HG03175 (cell line): ENCODE measurements around the gene MUL1.

Experiments
- ATAC-seq: cut with Tn5 transposase; IDR thresholded peaks from one replicate; pipeline ENCODE4 v1.9.1; 2021; ENCODE audit warnings: mild to moderate bottlenecking, moderate library complexity; ENCODE audit not compliant: unreplicated experiment

The MUL1 gene

DNA sequence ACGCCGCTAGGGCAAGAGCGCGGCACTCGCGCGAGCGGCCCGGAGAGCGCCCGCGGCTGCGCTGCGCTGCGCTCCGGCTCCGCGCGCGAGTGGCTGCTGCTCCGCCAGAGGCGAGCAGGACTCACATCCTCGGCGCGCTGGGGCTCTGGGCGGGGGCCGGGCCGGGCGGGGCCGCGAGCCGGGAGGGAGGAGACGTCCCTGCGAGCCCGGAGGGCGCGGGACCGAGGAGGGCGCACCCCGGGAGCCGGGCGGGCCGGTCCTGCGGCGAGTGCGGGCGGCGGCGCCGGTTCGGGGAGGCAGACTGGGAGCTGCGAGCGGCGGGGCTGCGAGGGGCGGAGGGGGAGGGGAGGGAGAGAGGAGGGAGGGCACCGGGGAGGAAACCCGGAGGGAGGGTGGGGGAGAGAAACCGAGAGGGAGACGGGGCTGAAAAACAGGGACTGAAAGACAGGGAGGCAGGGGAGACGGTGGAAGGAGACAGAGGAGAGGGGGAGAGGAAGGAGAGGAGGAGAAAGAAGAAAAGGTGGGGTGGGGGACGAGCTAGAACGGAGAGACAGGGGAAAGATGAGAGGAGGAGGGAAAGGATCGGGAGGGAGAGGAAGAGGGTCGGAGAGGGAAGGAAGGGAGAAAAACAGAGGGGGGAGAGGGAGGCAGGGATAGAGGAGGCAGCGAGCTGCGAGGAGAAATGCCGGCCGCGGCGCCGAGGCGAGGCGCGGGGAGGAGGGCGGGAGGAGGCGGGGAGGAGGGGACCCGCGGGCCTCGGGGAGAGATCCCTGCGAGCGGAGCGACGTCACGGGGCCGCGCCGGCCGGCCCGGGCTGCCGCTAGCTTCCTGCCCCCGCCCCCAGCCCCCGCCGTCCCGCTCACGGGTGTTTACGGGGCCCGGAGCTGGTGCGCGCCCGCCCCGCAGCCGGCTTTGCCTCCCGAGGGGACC, 22.2 kb downstream of the MUL1 start, which contains the start of gene CAMK2N1:
CAMK2N1 (minus strand) TSS at position 684 of the 930 bp plus-strand sequence. CDS start 831 bp downstream, outside the sequence.
- ATAC-seq, result no peak

GRCh38 chr1:20484519-20485462, 23.2 kb downstream of the MUL1 start:
- no peak for ATAC-seq

DNA sequence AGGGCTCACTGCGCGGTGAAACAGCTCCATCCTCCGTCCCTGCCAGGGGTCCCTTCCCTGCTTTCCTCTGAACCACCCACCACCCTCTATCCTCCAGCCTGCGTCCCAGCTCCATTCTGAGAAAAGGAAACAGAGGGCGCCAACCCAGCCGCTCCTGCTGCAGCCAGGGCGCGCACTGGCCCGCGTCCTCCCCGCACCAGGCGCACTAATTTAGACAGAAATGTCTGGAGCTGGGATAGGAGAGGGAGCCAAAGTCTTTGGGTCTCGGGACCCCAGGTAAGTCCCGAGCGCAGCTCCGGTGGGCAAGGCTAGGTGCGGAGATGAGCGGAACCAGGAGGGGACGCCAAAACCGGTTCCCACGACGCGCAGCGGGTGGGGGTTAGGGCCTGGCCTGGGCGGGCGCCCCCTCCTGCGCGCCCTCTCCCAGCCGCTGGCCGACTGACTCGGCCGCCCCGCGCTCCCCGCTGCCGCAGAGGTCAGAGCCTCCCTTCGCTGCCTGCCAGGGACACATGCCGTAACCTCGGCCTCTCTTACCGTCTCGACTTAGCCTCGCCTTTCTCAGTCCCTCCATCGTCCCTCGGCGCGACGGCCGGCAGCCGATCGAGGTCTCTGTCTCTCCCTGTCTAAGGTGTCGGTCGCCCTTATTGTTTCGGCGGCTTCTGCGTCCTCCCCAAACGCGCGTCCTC, 24.0 kb downstream of the MUL1 start:
- ATAC-seq, result no peak

DNA sequence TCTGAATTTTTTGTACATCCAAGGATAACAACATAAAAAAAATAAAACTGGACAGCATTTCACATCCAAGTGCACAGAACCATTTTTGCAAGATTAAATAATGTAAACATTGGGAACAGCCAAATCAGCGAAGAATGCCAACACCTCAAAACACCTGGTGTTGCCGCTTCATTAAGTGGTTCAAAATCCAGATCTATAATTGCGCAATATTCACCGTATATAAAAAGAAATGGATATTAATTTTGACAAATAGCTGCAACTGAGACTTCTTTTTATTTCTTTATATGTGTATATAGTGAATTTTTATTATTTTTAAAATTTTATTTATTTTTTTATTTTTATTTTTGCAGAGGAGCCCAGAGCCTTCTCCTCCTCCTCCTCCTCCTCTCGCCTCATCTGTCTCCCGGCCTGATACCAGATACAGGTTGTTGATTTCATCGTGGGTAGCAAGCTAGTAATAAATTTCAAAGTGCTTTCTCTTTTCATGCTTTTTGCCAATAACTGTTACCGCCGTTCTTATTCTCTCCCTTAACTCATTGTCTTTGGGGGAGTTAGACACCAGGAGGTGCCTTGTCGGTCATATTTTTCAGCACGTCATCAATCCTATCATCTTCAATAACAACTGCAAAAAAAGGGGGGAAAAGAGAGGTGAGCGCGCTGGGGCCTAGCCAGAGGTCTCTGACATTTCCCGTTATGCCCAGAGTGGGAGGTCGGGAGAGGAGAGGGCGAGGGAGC, 24.7 kb downstream of the MUL1 start:
- no peak for ATAC-seq

DNA sequence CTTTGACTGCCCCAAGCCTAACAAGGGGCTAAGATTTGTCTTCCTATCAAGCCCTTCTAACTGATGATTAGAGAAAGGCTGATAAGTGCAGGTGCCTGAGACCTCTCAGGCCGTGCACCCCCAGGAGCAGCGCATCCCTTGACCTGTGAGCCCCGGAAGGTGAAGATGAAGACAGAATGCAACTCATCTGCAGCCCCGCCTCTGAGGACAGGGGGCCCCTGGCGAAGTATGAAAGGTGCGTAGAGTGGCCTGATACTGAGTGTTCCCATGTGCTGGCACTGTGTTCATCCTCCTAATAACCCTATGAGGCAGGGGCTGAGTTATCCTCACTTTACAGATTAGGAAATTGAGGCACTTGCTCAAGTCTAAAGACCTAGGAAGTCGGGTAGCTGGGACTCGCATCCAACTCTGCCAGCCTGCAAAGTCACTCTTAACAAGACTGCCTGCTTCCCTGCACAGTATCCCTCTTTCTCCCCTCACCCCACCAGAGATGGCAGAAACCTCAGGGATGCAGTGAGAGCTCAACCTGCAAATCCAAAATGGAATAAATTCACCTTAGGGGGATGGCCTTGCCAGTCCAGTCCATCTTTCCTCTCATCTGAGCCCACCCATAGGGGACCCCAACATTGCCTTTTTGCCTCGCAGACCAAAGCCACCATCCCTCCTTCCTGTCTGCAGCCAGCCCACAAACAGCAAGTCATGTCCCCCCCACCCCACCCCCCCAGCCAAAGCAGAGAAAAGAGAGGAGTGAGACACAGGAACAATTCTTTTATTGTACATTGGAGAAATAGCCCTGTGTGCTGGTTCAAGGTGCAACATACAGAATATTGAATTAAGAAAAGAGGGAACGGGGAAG, 26.1 kb downstream of the MUL1 start:
- no peak for ATAC-seq

DNA sequence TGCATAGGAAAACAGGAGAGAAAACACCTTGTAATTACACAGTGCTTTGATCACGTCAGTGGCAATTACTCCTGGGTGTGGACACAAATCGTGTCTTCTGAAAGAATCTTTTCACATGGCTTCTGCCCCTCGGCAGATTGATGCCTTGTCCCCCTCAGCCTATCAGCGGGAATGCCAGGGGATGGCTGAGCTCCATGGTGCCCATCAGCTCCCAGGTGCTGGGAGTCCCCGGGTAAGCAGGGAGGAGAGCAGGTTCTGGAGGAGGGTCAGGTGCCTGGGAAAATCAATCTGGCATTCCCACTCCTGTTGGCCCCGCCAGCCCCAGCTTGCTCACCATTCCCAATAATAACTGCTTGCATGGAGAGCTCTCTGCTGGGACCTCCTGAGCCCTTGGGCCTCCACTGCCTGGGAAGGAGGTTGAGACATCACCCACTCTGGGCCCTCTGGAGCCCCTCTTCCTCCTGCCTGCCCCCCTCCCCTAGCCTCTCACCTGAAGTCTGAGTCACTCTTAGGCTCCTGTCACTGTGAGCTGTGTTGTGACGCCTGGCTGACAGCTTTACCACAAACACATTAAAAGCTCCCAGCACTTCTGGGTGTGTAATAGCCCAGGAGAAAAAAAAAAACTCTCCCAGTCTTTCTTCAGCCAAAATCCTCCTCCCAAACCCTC, 26.9 kb downstream of the MUL1 start:
- no peak for ATAC-seq

DNA sequence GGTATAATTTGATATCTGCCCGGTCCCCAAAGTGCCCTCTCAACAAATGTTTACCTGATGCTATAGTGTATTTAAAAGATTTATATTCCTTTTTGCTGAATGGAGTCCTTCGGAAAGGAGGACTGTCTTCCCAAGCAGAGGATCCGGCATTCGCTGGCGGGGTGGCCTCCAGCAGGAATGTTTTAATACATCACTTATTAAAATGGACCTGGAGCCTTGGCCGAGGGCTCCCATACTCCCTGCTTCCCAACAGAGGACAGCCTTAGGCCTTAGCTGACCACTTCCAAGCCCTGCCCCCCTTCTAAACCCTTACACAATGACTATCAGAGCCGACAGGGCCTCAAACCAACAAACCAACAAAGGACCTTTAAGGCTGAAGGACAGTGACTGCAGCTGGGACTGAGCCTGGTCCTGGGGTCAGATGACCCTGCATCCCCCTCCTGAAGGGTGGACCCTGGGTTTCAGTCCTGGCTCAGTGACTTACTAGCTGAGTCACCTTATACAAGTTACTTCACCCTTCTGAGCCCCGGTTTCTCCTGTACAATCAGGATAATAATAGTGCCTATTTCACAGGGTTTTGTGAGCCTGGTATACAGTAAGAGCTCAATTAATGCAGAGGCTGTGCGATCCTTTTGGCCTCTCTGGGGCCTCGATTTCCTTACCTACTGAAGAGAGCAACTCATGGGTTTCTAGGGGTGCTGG, 27.6 kb downstream of the MUL1 start:
- no peak for ATAC-seq

DNA sequence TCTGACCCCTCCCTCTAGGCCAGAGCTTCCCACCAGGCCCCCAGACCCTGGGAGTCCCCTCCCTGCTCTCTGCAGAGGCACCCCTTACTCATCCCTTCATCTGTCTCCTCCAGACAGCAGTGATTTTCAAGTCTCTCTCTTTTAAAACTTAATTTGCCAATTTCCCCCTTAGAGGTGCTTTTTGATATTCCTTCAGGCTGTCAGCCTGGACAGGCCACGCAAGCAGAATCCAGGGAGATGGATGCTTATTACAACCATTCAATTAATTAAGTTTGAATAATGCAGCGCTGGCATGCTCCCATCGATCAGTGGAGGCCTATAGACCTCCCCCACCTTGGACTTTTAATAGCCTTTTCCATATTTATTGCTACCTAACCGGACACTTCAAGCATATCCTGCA, 28.1 kb downstream of the MUL1 start:
- ATAC-seq, result no peak

DNA sequence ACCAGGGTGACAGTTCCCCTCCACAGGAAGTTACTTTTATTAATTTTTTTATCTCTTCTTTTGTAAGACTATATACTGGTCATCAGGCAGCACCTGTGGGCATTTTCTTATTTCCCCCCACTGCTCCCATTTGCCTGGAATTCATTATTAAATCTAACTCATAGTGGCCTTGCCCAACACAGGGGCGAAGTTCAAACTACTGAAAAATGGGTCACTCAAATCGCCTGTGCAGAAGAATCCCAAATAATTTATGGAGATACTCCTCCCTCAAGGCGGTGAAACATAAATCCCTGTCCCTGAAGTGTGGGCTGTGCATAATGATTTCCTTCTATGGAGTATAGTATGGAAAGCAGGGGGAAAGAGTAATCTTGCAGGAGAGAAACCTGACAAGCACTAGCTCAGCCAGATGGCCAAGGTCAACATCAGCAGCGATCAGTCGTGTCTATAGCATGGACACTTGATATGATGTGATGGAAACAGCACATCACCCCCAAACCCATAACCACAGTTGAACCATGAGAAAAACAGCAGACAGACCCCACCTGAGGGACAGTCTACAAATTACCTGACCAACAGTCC, 29.8 kb downstream of the MUL1 start:
- no peak for ATAC-seq

DNA sequence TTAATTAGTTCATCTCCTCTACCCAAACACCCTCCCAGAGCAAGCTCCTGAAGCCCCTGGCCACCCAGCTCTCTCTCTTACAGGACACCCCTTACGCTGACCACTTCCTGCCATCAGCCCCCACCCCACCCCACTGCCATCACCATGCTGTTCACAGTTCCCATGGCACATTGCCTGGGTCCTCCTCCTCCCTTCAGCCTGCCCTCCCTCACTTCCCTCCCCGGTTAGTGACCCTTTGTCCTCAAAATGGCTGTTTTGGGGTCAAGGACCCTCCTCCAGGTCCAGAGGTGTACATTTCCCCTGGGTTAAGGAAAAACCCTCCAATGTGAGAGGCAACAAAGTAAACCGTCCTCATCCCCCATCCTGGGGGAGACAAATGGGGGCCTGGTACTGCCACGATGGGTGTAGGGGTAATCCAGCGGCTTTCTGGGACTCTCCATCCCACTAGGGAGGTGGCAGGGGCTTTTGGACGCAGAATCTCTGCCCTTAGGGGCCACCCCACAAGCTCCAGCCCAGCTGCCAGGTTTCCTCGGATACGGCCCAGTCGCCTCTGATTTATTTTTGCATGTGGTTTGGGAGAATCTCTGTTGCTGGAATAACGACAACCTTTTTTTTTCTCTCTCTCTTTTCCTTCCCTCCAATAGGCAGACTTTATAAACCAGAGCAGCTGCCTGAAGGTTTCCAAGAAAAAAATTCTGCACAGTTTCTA, 30.4 kb downstream of the MUL1 start:
- ATAC-seq, result no peak

DNA sequence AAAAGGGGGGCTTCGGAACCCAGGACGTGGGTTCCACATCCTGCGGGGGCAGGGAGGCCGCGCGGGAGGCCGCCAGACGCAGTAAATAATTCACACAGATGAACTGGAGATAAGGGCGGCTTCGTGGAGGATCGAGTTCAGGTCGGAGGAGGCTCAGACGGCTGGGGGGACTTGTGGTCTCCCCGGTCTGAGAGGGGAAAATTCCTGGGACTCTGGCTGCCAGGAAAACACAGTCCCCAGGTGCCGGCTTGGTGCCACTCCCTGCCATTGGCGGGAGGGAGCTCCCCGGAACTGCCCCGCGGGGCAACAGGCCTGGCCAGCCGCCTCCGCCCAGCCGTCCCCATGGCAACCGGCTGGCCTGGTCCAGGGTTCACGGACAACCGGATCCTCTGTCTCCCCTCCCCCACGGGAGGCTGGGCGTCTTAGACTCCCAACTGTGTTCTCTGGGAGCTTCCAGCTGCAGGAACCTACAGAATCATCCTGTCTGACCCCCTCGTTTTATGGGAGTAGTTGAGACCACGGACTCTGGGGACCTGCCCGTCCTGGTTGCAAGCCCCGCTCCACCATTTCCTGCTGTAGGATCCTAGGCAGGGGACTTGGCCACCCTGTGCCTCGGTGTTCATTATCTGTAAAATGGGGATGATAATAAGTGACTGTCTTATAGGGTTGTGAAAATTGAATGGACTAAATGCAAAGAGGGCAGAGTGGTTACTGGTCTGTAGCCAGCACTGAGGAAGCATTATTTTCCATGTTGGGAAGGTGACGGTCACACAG, 31.5 kb downstream of the MUL1 start:
- ATAC-seq, result no peak

DNA sequence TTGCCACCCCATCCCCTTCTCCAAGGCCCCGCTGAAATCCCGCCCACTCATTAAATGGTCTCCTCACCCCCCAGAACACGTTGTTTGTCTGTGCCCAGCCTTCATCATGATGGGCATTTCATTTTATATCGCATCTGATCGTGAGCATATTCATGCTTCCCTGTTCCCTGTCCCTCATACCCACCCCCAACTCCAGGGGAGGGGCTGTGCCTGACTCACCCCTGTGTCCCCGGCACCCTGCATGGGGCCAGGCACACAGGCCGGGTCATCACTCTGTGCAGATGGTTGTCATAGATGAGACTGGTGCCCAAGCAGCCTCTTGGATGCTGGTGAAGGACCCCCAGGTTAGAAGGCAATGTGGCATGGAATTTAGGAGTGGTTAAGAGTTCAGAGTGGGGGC, 33.0 kb downstream of the MUL1 start:
- no peak for ATAC-seq

DNA sequence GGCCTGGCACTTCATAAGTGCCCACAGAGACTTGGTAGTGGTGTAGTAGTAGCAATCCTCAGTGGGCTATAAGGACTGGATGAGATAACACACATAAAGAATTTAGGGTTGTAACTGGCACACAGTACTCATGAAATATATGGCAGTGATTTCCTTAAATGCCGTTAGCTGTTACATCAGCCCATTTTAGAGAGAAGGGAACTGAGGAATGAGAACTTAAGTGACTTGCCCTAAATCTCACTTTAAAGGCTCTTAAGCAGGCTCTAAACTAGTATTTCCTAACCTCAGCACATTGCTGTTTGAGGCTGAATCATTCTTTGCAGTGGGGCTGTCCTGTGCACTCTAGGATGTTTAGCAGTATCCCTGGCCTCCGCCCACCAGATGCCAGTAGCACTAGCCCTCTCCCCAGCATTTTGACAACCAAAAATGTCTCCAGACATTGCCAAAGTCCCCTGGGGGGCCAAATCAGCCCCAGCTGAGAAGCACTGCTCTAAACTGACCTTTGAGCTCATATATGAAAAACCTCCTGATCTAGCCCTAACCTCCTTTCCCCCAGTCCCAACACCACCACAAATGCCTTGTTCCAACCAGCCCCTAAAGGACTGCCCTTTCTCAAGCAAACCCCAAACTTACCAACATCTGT, 33.5 kb downstream of the MUL1 start:
- ATAC-seq, result no peak

- ATAC-seq, result no peak
Measured at GRCh38 chr1:20473894-20474293, 34.1 kb downstream of the MUL1 start.

GRCh38 chr1:20472860-20473711, 34.9 kb downstream of the MUL1 start:
- ATAC-seq, result no peak
